Testis (tissue), 2 donors: ENCODE measurements around the gene MTSS2.

Experiments used
- CTCF ChIP-seq, 3 experiments: fragments of 450-650 bp in 2 of 3; fragments of 200-600 bp in 1 of 3; sonication (generic) in 1 of 3; IDR thresholded peaks; one replicate each; pipeline ENCODE4 v1.5.1; 2016 to 2019; ENCODE audit warnings: antibody characterized with exemption in 3 of 3, mild to moderate bottlenecking in 2 of 3, moderate library complexity in 1 of 3
- POLR2A ChIP-seq: fragments of 450-650 bp; IDR thresholded peaks from one replicate; pipeline ENCODE4 v1.6.1; 2017; ENCODE audit warnings: antibody characterized with exemption, mild to moderate bottlenecking, moderate library complexity

DNA sequence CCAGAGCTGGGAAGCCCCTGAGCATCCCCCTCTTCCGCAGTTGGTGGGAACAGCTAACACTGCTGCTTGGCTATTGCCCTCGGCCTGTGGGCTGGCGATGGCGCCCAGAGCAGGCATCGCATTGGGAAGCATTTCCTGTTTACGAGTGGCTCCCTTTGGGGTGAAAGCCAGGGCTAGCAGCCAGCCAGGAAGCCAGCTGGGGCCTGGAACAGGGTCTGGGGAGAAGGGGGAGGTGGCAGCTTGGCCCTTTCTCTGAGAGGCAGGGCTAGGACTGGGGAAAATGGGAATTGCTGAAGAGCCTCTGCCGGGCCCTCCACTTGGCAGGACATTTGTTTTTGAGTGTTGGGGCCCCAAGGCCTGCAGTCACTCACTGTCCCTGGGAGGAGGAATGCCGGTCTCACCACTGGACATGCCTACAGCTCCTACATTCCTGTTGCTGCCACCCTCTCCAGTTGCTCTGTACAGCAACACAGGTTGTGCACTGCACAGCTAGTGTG lies 2.4 kb upstream of the MTSS2 start:
- TF ChIP-seq POLR2A = no peak
- TF ChIP-seq CTCF (IDR thresholded peaks at IDR 0.05) = no peak
